Suprapubic skin (tissue), 3 donors: ENCODE measurements around the gene CACNA1D.

Source experiments
- CTCF ChIP-seq, 2 donors: fragments of 200-600 bp in 1 of 2; fragments of 450-650 bp in 1 of 2; sonication (generic) in 1 of 2; IDR thresholded peaks; one replicate each; pipeline ENCODE4 v1.5.1; 2016 to 2019; ENCODE audit warnings: antibody characterized with exemption in 2 of 2, mild to moderate bottlenecking in 1 of 2, moderate library complexity in 1 of 2
- EP300 ChIP-seq: sonication (generic); formaldehyde crosslinking; IDR thresholded peaks from one replicate; pipeline ENCODE4 v1.6.1; 2017; ENCODE audit warnings: antibody characterized with exemption
- POLR2A ChIP-seq, 2 donors: fragments of 450-650 bp; IDR thresholded peaks; one replicate each; pipeline ENCODE4 v1.6.1; 2017; ENCODE audit warnings: antibody characterized with exemption in 2 of 2, mild to moderate bottlenecking in 2 of 2, moderate library complexity in 2 of 2

- TF ChIP-seq CTCF (IDR thresholded peaks at IDR 0.05) (no peak), EP300 (no peak), POLR2A (IDR thresholded peaks at IDR 0.05) (no peak)
Observed at GRCh38 chr3:53473422-53473821, 21.0 kb upstream of the CACNA1D start.
